Choroid plexus epithelial cell (primary cell): Measurements from ENCODE around the gene ARL10.

Experiments
- DNase-seq: peaks from one replicate; pipeline ENCODE4 v3.0.0-alpha.2; 2010; ENCODE audit warnings: low read depth
- H3K4me3 ChIP-seq: 2 replicates; pipeline ENCODE4 v1.5.1; 2011; ENCODE audit warnings: low read depth, mild to moderate bottlenecking, control low read depth, low read length, moderate library complexity
- TF ChIP-seq, protein P1 (sequence below): conservative IDR thresholded peaks from 2 replicates; pipeline ENCODE4 v1.5.1; 2011; ENCODE audit warnings: low read depth, mild to moderate bottlenecking, control low read depth, inconsistent platforms, low read length, moderate library complexity

Gene ARL10

DNA sequence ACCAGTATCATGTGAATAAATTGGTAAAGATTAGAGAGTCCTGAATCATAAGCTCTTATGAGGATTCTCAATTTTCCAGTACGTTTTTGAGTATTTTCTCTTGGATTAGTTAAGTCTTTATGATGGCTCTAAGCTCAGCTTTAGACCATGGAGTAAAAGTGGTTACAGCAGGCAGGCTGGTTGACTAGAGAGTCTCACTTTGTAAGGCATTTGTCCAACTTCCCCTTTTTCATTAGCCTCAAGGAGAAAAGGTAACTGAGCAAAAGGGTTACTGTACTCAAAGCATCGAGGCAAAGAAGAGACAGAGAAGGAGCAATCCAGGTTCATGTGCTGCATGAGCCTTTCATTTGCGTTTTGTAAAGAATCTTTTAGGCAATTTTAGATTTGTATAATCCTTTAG, 14.6 kb downstream of the ARL10 start:
- no peak overlapping the region for H3K4me3 ChIP-seq
- TF ChIP-seq, protein P1, sequence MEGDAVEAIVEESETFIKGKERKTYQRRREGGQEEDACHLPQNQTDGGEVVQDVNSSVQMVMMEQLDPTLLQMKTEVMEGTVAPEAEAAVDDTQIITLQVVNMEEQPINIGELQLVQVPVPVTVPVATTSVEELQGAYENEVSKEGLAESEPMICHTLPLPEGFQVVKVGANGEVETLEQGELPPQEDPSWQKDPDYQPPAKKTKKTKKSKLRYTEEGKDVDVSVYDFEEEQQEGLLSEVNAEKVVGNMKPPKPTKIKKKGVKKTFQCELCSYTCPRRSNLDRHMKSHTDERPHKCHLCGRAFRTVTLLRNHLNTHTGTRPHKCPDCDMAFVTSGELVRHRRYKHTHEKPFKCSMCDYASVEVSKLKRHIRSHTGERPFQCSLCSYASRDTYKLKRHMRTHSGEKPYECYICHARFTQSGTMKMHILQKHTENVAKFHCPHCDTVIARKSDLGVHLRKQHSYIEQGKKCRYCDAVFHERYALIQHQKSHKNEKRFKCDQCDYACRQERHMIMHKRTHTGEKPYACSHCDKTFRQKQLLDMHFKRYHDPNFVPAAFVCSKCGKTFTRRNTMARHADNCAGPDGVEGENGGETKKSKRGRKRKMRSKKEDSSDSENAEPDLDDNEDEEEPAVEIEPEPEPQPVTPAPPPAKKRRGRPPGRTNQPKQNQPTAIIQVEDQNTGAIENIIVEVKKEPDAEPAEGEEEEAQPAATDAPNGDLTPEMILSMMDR = no peak
- DNase-seq = no peak

DNA sequence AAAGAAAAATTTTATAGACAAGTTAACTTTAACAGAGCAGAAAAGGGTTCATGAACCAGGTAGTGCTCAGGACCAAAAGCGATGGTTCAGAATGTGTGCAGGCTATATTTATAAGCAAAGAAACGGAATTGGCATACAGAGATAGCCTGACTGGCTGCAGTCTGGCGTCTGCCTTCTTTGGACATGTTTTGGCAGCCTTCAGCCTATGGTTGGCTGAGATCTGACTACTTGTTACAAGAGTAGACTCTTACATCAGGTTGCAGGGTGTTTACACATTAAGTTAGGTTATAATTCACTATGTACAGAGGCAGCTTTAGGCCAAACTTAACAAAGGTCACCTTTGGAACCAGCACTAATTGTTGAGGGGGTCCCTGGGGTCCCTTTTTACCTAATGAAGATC, 16.1 kb downstream of the ARL10 start:
- no peak overlapping the region for H3K4me3 ChIP-seq
- DNase-seq = no peak
- TF ChIP-seq, protein P1 = no peak

DNA sequence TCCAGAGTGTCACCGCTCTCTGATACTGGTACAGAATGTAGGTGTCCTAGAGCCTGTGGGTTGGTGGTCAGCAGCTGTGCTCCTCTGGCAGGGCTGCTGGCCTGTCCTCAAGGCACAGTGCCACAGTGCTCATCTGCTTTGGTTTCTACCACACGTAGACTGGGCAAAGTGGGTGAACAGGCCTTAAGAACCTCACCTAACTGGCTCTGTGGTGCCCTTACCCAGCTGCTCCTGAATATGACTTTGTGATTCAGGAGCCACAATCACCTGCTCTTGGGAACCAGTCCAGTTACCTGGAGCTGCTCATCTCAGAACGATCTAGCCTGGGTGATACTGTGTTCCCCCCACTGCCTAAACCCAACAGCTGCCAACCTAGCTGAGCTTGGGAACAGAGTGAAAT, 16.7 kb downstream of the ARL10 start:
- H3K4me3 ChIP-seq = no peak overlapping the region
- no peak for DNase-seq
- TF ChIP-seq, protein P1 = no peak

DNA sequence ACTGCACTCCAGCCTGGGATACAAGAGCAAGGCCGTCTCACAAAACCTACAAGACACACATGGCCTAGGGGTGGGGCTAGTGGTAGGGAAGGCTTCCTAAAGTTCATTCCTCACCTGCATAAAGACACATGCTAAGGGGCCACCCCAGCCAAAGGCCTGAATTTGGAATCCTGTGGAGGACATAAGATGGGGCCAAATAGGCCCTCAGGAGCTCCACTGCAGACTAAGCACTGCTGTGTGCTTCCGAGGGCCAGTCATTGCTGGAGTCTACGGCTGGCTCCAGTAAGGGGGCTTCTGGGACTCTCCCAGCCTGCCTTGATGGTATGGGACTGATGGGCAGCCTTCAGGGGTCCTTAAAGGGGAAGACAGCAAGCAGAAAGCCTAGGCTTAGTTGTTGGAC, 17.4 kb downstream of the ARL10 start:
- no peak overlapping the region for H3K4me3 ChIP-seq
- TF ChIP-seq, protein P1 = no peak
- no peak for DNase-seq

DNA sequence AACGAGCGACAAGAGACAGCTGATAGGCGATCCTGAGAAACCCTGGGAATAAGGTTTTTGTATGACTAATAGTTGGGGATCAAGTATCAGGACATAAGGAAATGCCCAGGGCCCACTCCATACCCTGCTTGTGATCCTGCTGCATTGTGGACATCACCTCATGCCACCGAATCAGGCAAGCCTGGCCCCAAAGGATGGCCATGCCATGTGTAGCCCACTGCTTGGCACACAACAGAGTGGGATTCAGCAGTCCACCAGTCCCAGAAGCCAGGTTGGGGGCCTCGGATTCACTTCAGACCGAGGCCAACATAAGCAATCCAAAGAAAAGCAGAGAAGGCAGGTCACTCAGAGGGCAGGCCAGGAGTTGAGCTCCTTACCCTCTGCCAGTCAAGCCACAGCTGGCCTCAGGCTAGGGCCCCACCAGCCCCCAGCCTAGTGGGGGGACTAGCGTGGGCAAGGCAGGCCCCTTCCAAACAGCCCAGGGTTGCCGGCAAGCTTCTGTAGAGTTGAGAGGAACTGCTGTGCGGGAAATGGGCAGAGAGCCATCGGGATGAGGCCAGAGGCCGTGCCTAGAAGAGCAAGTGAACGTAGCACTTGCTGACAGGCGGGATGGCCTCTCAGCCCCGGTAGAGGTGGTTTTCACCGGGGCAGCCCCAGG, 18.1 kb downstream of the ARL10 start:
- H3K4me3 ChIP-seq = no peak overlapping the region
- TF ChIP-seq, protein P1 = no peak
- no peak for DNase-seq

DNA sequence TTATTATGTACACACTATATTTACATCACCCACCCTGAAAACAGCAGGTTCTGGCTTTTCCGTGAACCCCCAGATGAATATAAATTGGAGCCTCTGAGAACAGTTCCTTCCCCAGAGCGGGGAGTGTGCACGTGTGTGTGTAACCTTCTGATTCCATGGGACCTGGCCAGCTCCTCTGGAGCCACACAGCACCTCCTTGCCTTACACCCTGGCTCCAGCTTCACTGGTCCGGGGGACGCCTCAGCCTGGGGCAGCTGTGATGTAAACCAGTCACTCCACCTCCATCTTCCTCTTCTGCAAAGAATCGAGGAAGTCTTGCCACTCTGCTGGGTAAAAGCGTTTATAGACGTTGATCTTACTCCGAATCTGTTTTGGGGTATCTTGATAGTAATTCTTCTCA, 18.7 kb downstream of the ARL10 start:
- no peak overlapping the region for H3K4me3 ChIP-seq
- no peak for DNase-seq
- TF ChIP-seq, protein P1 = no peak

DNA sequence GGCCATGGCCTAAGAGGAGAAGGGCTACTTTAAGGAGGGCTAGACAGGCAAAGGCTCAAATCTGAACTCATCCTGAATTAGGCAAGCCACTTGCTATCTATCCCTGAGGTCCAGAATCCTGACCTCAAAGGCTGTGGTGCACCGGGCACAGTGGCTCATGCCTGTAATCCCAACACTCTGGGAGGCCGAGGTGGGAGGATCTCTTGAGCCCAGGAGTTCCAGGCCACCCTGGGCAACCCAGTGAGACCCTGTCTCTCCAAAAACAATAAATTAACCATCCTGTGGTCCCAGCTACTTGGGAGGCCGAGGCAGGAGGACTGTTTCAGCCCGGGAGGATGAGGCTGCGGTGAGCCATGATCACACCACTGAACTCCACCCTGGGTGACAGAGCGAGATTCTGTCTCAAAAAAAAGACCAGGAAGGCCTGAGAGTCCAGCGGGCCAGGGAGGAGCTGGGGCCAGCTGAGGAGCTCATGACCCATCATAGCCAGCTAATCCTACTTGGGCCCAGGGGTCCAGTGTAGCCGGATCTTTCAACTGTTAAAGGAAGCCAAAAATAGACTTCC, 19.2 kb downstream of the ARL10 start:
- no peak overlapping the region for H3K4me3 ChIP-seq
- TF ChIP-seq, protein P1 = no peak
- DNase-seq = no peak
